HS-5 (cell line): ENCODE measurements around the gene OBP2B.
"Not testable (repeated sequence)": the region's sequence is repeated elsewhere in the genome, so short reads cannot be mapped to it uniquely, and the experiment has no call there.

ENCODE experiments used
- DNase-seq: peaks from one replicate; pipeline ENCODE4 v3.0.0-alpha.2; 2012; ENCODE audit warnings: low read depth

OBP2B gene

DNA sequence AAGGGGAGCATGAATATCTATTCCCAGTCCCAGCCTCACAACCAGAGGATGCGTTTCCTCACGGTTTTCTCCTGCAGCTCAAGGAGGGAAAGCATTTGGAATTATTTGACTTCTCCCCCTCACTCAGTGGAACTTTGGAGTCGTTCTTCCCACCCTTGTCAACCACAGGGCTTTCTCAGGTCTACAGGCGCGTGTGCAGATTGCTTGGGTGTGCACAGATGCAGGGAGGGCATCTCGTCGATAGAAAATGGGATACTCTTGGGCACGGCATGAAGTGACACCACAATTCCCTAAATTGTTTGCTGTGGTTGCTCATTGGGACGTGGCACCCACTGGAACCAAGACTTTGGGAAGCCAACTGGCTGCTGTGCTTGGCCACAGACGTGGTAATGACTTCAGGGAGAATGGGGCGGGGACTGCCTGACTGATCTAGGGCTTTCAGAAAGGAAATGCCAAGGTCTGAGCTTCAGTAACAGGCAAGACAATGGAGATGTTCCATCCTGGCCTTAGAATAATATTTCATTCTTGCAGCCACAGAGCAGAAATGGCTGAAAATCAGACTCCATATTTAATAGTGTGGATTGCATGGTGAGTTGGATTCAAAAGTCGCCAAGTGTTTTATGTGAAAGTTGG, 12.2 kb upstream of the OBP2B start:
- no peak for DNase-seq

- not testable (repeated sequence) for DNase-seq
These were observed 9.3 kb upstream of the OBP2B start for GRCh38 chr9:133218049-133218975.

- DNase-seq, result not testable (repeated sequence)
These were observed 8.4 kb upstream of the OBP2B start for GRCh38 chr9:133217333-133217988.

- DNase-seq, result peak; percentile 2
These were observed 5.2 kb upstream of the OBP2B start for GRCh38 chr9:133214276-133214675.

DNA sequence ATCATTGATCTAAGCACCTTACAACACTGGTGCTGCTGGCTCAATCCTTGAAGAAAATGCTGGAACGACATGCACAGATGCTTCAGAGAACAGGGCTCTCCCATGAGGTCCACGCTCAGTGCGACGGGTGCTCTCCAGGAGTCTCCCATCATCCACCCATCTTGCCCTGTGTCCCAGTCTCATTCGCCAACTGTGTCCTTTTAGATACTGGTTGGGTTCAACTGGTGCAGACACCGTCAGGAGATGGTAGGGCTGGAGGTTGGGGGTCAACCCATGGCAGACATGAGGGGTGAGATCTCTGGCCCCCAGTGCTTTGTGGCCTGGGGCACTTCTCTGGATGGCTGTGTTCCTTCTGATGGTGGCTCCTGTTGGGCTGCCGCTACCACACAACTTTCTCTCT, 1.6 kb upstream of the OBP2B start:
- no peak for DNase-seq

- DNase-seq, result no peak
These were observed 1.1 kb upstream of the OBP2B start for GRCh38 chr9:133210202-133210532.

DNA sequence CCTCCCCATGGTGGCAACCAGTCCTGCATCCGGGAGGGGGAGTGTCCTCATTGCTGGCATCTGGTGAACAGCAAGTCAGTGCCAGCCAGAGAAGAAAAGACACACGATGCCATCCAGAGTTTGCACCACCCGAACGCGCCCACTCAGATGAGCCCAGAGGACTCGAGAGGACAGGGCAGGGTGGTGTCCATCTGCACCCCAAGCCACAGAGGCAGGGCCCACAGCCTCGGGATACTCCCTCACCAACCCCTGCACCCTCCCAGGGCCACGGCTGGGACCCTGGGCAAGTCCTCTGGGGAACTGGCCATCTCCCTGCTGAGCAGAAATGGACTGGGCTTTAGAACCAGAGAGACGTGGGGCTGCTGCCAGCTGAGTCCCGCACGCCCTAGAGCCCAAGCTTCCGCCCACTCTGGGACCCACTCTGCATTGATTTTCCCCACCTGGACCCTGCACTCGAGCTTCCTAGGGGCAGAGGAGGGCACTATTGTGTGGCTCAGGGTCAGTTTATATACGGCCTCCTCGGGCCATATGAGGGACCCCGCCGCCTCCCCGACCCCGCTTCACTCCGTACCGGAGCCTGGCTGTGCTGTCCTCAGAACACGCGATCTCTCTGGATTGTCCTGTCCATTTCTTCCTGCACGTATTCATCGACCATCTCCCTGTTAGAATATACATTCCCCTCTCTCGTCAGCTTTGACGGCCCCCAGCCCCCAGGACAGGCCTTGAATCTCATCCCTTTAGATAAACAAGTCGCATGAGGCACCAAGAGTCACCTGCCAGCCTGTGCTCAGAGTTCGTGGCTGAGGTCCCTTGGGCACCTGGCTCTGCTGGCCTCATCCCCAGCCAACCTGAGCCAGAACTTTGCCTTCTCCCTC, 514 bp upstream of the OBP2B start:
- not testable (repeated sequence) for DNase-seq

GRCh38 chr9:133208171-133208879, 725 bp downstream of the OBP2B start:
- not testable (repeated sequence) for DNase-seq

DNA sequence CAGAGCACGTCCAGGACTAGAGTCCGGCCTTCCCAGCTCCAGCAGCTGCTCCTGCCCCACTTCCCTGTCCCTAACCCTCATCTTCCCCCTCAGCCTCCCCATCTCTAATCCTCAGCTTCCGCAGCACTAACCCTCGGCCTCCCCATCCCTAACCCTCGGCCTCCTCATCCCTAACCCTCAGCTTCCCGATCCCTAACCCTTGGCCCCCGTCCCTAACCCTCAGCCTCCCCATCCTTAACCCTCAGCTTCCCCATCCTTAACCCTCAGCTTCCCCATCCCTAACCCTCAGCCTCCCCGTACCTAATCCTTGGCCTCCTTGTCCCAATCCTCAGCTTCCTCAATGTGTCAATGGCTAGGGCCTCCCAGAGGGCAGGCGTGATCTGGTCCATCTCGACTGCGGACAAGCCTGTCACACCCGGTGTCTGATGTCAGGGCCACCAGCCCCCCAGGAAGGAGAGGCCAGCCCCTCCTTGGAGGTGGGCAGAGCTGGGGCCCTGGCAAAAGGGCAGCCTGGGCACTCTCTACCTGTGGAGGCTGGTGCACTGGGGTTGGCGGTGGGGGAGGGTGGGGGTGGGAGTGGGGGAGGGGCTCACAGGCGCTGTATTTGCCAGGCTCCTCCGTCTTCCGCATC, 1.4 kb downstream of the OBP2B start:
- no peak for DNase-seq

DNA sequence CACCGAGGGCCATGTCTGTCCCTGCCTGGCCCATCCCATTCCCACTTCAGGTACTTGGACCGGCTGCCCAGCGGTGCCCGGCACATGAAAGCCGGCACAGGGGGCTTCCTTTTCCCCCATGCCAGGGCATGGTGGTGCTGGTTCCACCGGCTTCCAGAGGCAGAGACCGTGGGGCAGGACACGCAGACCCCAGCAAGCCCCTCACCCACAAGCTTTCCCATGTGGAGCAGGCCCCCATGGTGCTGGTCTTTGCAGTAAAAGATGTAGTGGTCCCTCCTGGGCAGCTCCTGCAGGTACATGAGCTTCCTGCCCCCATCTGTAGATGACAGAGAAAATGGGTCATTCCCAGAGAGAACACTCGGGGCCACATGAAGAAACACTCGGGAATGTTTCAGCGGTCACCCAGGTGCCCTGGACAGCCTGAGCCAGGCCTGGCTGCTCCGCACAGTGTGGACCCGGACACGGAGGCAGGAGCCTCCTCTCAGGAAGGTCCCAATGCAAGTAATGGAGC, 2.0 kb downstream of the OBP2B start:
- no peak for DNase-seq

DNA sequence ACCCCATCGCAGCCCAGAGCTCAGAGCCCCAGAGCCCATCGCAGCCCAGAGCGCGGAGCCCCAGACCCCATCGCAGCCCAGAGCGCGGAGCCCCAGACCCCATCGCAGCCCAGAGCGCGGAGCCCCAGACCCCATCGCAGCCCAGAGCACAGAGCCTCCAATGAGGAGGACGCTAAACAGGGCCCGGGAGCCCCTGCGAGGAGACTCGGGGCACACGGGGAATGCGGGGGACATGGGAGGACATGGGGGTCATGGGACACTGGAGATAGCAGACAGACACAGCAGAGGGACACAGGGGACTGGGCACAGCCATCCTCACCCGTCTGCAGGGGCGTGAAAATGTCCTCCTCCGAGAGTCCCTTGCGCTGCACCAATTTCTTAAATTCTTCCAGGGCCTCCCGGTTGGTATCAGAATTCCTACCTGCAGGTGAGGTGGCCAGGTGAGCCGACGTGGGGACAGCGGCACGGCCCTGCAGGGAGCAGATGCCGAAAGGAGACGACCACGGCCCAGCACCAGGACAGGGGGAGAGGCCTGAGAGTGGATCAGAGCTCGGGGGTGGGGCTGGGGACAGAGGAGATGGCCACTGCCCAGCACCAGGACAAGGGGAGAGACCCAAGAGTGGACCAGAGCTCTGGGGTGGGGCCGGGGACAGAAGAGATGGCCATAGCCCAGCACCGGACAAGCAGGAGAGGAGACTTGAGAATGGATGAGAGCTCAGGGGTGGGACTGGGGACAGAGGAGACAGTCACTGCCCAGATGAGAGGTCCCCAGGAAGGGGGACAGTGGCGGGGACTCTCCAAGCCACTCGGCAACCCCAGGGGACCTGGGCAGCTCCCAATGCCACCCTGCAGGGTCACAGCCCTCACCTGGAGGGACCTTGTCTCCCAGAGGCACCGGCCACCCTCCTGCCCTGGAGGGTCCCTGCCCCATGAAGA, 2.8 kb downstream of the OBP2B start:
- DNase-seq, result no peak

DNA sequence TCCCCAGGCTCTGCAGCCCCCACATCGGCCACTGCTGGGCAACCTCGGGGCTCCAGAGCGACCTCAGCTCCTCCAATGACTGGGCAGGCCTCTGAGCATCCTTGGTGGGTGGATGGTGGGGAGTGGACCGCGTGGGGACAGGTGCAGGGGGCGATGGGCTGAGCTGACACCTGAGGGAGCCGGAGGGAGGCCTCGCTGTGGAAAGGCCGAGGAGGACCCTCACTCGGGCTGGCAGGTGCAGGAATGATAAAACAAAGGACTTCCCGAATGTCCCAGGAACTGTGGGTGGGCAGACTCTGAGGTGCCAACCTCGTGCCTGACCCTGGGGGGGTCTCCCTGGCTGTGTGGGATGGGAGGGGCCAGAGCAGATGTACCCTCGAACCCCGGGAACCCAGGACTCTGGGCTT, 3.6 kb downstream of the OBP2B start:
- not testable (repeated sequence) for DNase-seq

- no peak for DNase-seq
These were observed 4.1 kb downstream of the OBP2B start for GRCh38 chr9:133204993-133205336.

DNA sequence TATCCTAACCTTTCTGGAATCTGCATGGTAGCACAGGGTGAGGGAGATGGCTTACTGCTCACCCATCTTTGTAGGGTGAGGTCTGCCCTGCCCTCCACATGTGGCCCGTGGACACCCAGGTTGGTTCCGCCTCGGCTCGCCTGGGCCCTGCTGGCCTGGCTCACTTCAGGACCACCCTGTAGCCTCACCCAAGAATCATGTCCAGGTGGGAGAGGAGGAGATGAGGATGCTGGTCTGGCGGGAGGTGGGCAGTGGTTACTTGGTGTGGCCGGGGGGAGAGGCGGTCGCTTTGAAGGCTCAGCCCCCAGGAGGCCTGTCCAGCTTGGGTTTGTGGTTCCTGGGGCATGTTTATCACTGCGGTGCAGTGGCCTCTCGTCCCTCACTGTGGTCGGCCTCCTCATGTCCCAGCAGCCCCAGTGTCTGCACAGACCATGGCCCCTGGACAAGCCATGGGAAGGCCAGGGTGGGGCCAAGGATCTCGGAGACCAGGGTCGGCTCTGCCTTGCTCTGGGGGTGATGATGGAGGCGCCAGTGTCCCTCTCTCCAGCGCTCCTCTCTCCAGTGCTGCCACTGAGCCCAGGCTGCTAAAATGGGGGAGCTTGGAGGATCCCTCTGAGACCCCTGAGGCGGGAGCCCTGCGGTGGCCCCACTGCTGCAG, 4.6 kb downstream of the OBP2B start:
- DNase-seq, result no peak

DNA sequence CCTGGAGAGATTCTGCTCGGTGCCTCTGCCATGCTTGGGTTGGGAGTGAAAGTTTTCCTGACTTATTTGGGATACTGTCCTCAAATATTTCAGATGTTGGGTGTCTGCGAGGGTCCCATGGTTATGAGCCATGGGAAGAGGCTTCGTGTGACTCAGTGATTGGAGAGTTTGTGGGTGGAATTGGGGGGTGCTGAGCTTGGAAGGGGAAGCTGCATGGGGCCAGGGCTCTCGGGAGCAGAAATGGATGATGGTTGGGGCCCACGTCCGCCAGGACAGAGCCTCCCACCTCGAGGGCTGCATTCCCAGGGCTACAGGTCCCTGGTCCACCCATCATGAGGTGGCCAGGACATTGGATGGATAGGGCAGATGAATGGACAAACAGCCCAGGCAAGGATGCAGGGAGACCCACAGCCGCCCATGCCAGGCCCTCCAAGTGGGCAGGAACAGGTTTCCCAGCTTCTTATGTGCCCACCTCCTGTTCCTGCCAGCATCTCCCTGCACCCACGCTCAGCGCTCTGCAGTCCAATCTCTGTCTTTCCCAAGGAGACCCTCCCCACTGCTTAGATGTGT, 5.5 kb downstream of the OBP2B start:
- no peak for DNase-seq

- DNase-seq, result no peak
These were observed 6.2 kb downstream of the OBP2B start for GRCh38 chr9:133202688-133203453.

- DNase-seq, result no peak
These were observed 6.9 kb downstream of the OBP2B start for GRCh38 chr9:133202145-133202513.
